RWPE1 (cell line): ENCODE measurements around the gene SERPINB1.
A peak's percentile ranks its signal among the peaks of the same experiment; 100 is the strongest.

Experiments
- CTCF ChIA-PET: fragments of 350-600 bp; sonication (Branson Sonifier 250); formaldehyde crosslinking; extraction: SDS; loops from one replicate; lab custom pipeline; 2021; lab: Yijun Ruan, JAX
- POLR2A ChIA-PET: fragments of 400-600 bp; formaldehyde crosslinking; extraction: SDS; loops from one replicate; lab custom pipeline; 2020; ENCODE audit warnings: antibody characterized with exemption; ENCODE audit not compliant: low non-redundant PET; lab: Yijun Ruan, JAX
- DNase-seq: peaks from one replicate; pipeline ENCODE4 v3.0.0; 2012; ENCODE audit warnings: low spot score
- H3K27ac ChIP-seq: fragments of 450-650 bp; 2 replicates; pipeline ENCODE4 v1.5.1; 2017
- CTCF ChIP-seq: fragments of 450-650 bp; conservative IDR thresholded peaks from 2 replicates; pipeline ENCODE4 v1.5.1; 2017; ENCODE audit warnings: low read depth, mild to moderate bottlenecking

SERPINB1 gene

GRCh38 chr6:2850538-2851113 is 9.0 kb upstream of the SERPINB1 start:
- CTCF ChIA-PET = interaction anchor here (0.6 kb wide), 2 partner anchors 10 to 26 kb away, joined by 3 to 4 read pairs; no protein-coding TSS in a partner anchor

GRCh38 chr6:2848851-2849250 is 7.2 kb upstream of the SERPINB1 start:
- TF ChIP-seq CTCF = no peak
- ChIA-PET CTCF (no interaction called here), POLR2A (no interaction called here)
- no peak for DNase-seq
- no peak overlapping the region for H3K27ac ChIP-seq

More at GRCh38 chr6:2850538-2851113, 9.0 kb upstream of the SERPINB1 start:
- no peak for DNase-seq
- peak overlapping the region; percentile 46; the same call in 1 of the 2 replicates for H3K27ac ChIP-seq
- TF ChIP-seq CTCF = no peak
- POLR2A ChIA-PET = no interaction called here

GRCh38 chr6:2845880-2846208 is 4.2 kb upstream of the SERPINB1 start:
- H3K27ac ChIP-seq = peak overlapping the region; percentile 56
- TF ChIP-seq CTCF = no peak
- DNase-seq = no peak
- CTCF ChIA-PET = interaction anchor here (0.7 to 2.1 kb wide), 12 partner anchors 18 to 144 kb away, joined by 3 to 21 read pairs (median 6); no protein-coding TSS in a partner anchor
- POLR2A ChIA-PET = no interaction called here

- no peak overlapping the region for H3K27ac ChIP-seq
- no peak for TF ChIP-seq CTCF
- no peak for DNase-seq
- ChIA-PET CTCF (no interaction called here), POLR2A (no interaction called here)
Observed at GRCh38 chr6:2844008-2844407, 2.3 kb upstream of the SERPINB1 start.

GRCh38 chr6:2843138-2843740 is 1.6 kb upstream of the SERPINB1 start:
- peak overlapping the region; percentile 21; the same call in 1 of the 2 replicates for H3K27ac ChIP-seq
- CTCF ChIA-PET = no interaction called here
- TF ChIP-seq CTCF = no peak
- POLR2A ChIA-PET = no interaction called here
- no peak for DNase-seq

GRCh38 chr6:2842139-2842552 is 483 bp upstream of the SERPINB1 start:
- ChIA-PET POLR2A (interaction anchor here (1.0 kb wide), 1 partner anchor 147 kb away, joined by 3 read pairs; no protein-coding TSS in a partner anchor), CTCF (interaction anchor here (1.0 kb wide), 1 partner anchor 50 kb away, joined by 5 read pairs; no protein-coding TSS in a partner anchor)
- TF ChIP-seq CTCF = no peak
- H3K27ac ChIP-seq = peak overlapping the region; percentile 95
- no peak for DNase-seq
